ENCODE data around the gene UQCRC2.
A peak's percentile ranks its signal among the peaks of the same experiment; 100 is the strongest.
"Not testable (repeated sequence)": the region's sequence is repeated elsewhere in the genome, so short reads cannot be mapped to it uniquely, and the experiment has no call there.

The UQCRC2 gene

DNA sequence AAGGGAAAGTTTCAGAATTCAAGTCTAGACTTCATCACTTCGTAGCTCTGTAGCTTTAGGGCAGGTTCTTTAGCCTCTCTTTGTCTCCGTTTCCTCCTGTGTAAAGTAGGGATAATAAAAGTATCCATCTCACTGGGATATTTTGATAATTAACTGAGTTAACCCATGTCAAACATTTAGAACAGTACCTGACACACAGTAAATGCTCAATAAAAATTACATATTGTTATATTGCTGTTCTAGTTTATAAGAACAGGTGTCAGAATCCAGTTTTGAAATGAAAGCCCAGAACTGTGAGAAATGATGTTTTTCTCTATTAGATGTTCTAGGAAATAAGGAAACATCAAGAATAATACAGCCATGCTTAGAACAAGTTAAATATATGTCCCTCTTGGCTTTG lies 59.1 kb downstream of the UQCRC2 start:
- Histone ChIP-seq H3K27ac (no peak overlapping the region), H3K9ac (ENCODE audit: insufficient read length) (no peak overlapping the region), H3K9me3 (ENCODE audit: low read depth, low read length) (no peaks in the 10 kb centered on the region), H3K4me3 (no peak overlapping the region), H3K36me3 (ENCODE audit: insufficient read depth, low read length) (no peaks in the 10 kb centered on the region)
- DNase-seq (ENCODE audit: low read depth, low spot score): no peak
- TF ChIP-seq EZH2 (IDR thresholded peaks at IDR 0.05): no peak
- TF ChIP-seq POLR2AphosphoS5 (IDR thresholded peaks at IDR 0.05; ENCODE audit: borderline replicate concordance, low read depth, low read length): no peak
- TF ChIP-seq FOXP2 (optimal IDR thresholded peaks at IDR 0.05; ENCODE audit: control extremely low read depth, extremely low read length, insufficient read depth): no peak

GRCh38 chr16:22013486-22013885 lies 60.3 kb downstream of the UQCRC2 start:
- no peak overlapping the region for H3K4me3 ChIP-seq
- H3K9me3 ChIP-seq (ENCODE audit: low read depth, low read length): no peaks in the 10 kb centered on the region
- no peak for TF ChIP-seq EZH2 (IDR thresholded peaks at IDR 0.05)
- TF ChIP-seq FOXP2 (optimal IDR thresholded peaks at IDR 0.05; ENCODE audit: control extremely low read depth, extremely low read length, insufficient read depth): no peak
- TF ChIP-seq POLR2AphosphoS5 (IDR thresholded peaks at IDR 0.05; ENCODE audit: borderline replicate concordance, low read depth, low read length): no peak
- H3K9ac ChIP-seq (ENCODE audit: insufficient read length): no peak overlapping the region
- DNase-seq (ENCODE audit: low read depth, low spot score): no peak
- H3K27ac ChIP-seq: no peak overlapping the region
- H3K36me3 ChIP-seq (ENCODE audit: insufficient read depth, low read length): no peaks in the 10 kb centered on the region

DNA sequence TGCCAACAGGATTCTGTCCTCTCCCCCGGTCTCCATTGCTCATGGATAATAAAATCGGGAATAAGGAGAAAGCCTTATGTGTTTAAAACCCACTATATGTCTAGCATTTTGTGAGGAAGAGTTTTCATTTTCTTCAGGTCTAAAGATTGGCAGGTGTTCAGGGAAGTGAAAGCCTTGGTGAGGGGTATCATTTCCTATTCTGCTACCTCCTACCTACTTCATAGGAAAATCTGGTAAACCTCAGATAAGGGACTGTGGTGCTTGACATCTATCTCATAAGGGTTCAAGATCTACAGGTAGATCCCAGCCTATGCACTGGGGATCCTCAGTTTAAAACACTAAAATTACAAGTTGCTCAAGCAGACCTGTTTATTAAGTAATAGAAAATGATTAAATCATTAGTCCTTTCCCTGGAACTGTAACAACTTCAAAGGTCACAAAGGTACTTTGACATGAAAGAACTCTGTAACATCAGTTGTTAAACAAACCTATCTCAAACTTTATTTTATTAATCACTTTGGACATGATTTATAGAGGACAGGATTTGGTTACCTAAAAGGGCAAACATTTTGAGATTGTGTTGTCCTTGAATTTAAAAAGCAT lies 61.2 kb downstream of the UQCRC2 start:
- no peak overlapping the region for H3K4me3 ChIP-seq
- no peaks in the 10 kb centered on the region for H3K9me3 ChIP-seq (ENCODE audit: low read depth, low read length)
- no peak overlapping the region for H3K9ac ChIP-seq (ENCODE audit: insufficient read length)
- DNase-seq (ENCODE audit: low read depth, low spot score): no peak
- H3K36me3 ChIP-seq (ENCODE audit: insufficient read depth, low read length): no peaks in the 10 kb centered on the region
- H3K27ac ChIP-seq: no peak overlapping the region
- no peak for TF ChIP-seq POLR2AphosphoS5 (IDR thresholded peaks at IDR 0.05; ENCODE audit: borderline replicate concordance, low read depth, low read length)
- TF ChIP-seq FOXP2 (optimal IDR thresholded peaks at IDR 0.05; ENCODE audit: control extremely low read depth, extremely low read length, insufficient read depth): no peak
- TF ChIP-seq EZH2 (IDR thresholded peaks at IDR 0.05): no peak

- H3K36me3 ChIP-seq (ENCODE audit: insufficient read depth, low read length): no peaks in the 10 kb centered on the region
- DNase-seq (ENCODE audit: low read depth, low spot score): no peak
- no peak for TF ChIP-seq POLR2AphosphoS5 (IDR thresholded peaks at IDR 0.05; ENCODE audit: borderline replicate concordance, low read depth, low read length)
- no peak for TF ChIP-seq EZH2 (IDR thresholded peaks at IDR 0.05)
- no peak for TF ChIP-seq FOXP2 (optimal IDR thresholded peaks at IDR 0.05; ENCODE audit: control extremely low read depth, extremely low read length, insufficient read depth)
- no peak overlapping the region for H3K27ac ChIP-seq
- H3K9me3 ChIP-seq (ENCODE audit: low read depth, low read length): no peaks in the 10 kb centered on the region
- H3K9ac ChIP-seq (ENCODE audit: insufficient read length): no peak overlapping the region
- no peak overlapping the region for H3K4me3 ChIP-seq
Measured at GRCh38 chr16:22016927-22017326, 63.8 kb downstream of the UQCRC2 start.

- Histone ChIP-seq H3K36me3 (ENCODE audit: insufficient read depth, low read length) (no peaks in the 10 kb centered on the region), H3K27ac (no peak overlapping the region), H3K4me3 (no peak overlapping the region), H3K9me3 (ENCODE audit: low read depth, low read length) (no peaks in the 10 kb centered on the region), H3K9ac (ENCODE audit: insufficient read length) (no peak overlapping the region)
- TF ChIP-seq EZH2 (IDR thresholded peaks at IDR 0.05) (no peak), FOXP2 (optimal IDR thresholded peaks at IDR 0.05; ENCODE audit: control extremely low read depth, extremely low read length, insufficient read depth) (no peak), POLR2AphosphoS5 (IDR thresholded peaks at IDR 0.05; ENCODE audit: borderline replicate concordance, low read depth, low read length) (no peak)
- DNase-seq (ENCODE audit: low read depth, low spot score): no peak
Measured at GRCh38 chr16:22018559-22018958, 65.4 kb downstream of the UQCRC2 start.

- no peak for TF ChIP-seq FOXP2 (optimal IDR thresholded peaks at IDR 0.05; ENCODE audit: control extremely low read depth, extremely low read length, insufficient read depth)
- no peak for TF ChIP-seq EZH2 (IDR thresholded peaks at IDR 0.05)
- TF ChIP-seq POLR2AphosphoS5 (IDR thresholded peaks at IDR 0.05; ENCODE audit: borderline replicate concordance, low read depth, low read length): no peak
- no peak overlapping the region for H3K9ac ChIP-seq (ENCODE audit: insufficient read length)
- no peaks in the 10 kb centered on the region for H3K36me3 ChIP-seq (ENCODE audit: insufficient read depth, low read length)
- H3K9me3 ChIP-seq (ENCODE audit: low read depth, low read length): no peaks in the 10 kb centered on the region
- no peak overlapping the region for H3K4me3 ChIP-seq
- no peak for DNase-seq (ENCODE audit: low read depth, low spot score)
- no peak overlapping the region for H3K27ac ChIP-seq
Measured at GRCh38 chr16:22022151-22022550, 69.0 kb downstream of the UQCRC2 start.

DNA sequence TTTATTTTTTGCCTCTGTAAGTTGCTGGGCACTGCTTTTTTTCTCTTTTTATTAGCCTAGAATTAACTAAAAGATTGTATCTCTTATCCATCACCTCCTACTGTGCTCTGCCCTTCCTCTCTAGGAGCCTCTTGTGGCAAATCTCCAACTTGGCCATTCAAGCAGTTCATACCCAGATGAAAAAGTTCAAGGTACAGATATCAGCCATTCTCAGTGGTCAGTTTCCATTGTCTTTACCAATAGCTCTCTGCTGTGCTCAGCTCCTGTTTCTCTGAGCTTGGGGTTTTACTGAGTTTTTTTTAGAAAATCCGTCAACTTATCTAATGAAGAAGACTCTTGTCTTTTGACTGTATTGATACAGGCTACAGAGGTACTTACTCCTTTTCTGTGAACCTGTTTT lies 70.3 kb downstream of the UQCRC2 start:
- DNase-seq (ENCODE audit: low read depth, low spot score): no peak

DNA sequence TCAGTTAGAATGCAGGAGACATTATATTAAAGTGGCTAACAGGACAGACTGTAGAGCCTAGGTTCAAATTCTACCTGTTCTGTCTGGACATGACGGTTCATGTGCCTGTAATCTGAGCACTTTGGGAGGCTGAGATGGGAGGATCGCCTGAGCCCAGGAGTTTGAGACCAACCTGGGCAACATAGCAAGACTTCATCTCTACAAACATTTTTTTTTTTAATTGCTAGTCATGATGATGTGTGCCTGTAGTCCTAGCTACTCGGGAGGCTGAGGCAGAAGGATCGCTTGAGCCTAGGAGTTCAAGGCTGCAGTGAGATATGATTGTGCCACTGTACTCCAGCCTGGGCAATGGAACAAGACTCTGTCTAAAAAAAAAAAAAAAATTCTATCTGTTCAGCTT lies 71.6 kb downstream of the UQCRC2 start:
- not testable (repeated sequence) for DNase-seq (ENCODE audit: low read depth, low spot score); H3K27ac ChIP-seq; H3K36me3 ChIP-seq (ENCODE audit: insufficient read depth, low read length); H3K9ac ChIP-seq (ENCODE audit: insufficient read length); H3K9me3 ChIP-seq (ENCODE audit: low read depth, low read length); H3K4me3 ChIP-seq

More for the DNA sequence above, 70.3 kb downstream of the UQCRC2 start:
- Histone ChIP-seq H3K27ac (no peak overlapping the region), H3K9ac (ENCODE audit: insufficient read length) (no peak overlapping the region), H3K9me3 (ENCODE audit: low read depth, low read length) (no peaks in the 10 kb centered on the region), H3K4me3 (no peak overlapping the region), H3K36me3 (ENCODE audit: insufficient read depth, low read length) (no peaks in the 10 kb centered on the region)
- no peak for TF ChIP-seq FOXP2 (optimal IDR thresholded peaks at IDR 0.05; ENCODE audit: control extremely low read depth, extremely low read length, insufficient read depth)
- TF ChIP-seq POLR2AphosphoS5 (IDR thresholded peaks at IDR 0.05; ENCODE audit: borderline replicate concordance, low read depth, low read length): no peak
- no peak for TF ChIP-seq EZH2 (IDR thresholded peaks at IDR 0.05)

- peak overlapping the region; percentile 9; the same call in 1 of the 2 replicates for H3K4me3 ChIP-seq
- TF ChIP-seq POLR2AphosphoS5 (IDR thresholded peaks at IDR 0.05; ENCODE audit: borderline replicate concordance, low read depth, low read length): no peak
- TF ChIP-seq EZH2 (IDR thresholded peaks at IDR 0.05): no peak
- TF ChIP-seq FOXP2 (optimal IDR thresholded peaks at IDR 0.05; ENCODE audit: control extremely low read depth, extremely low read length, insufficient read depth): no peak
- no peak for DNase-seq (ENCODE audit: low read depth, low spot score)
- H3K36me3 ChIP-seq (ENCODE audit: insufficient read depth, low read length): peaks cover 15% of the 10 kb centered on the region
- H3K27ac ChIP-seq: 0 out of 2 replicates have a peak overlapping the region, but pooled peaks have one; percentile 48
- H3K9me3 ChIP-seq (ENCODE audit: low read depth, low read length): no peaks in the 10 kb centered on the region
- peak overlapping the region; percentile 49 for H3K9ac ChIP-seq (ENCODE audit: insufficient read length)
Measured at GRCh38 chr16:22027633-22028032, 74.5 kb downstream of the UQCRC2 start.
